Natural killer cell (primary cell): Measurements from ENCODE around the gene KCNQ1OT1. TPM values are rescaled to one million over a fixed set of nuclear protein-coding genes. Genes with fewer than 3 reads are reported as not detected.

Experiments
- ATAC-seq, 3 donors: fragments of 150-1000 bp in 2 of 3; fragments of 200-7000 bp in 1 of 3; cut with Tn5 transposase; 1 replicate in 1 of 3; 2 replicates in 2 of 3; pipeline ENCODE4 v1.10.0; 2021; ENCODE audit warnings: mild to moderate bottlenecking in 2 of 3, moderate library complexity in 2 of 3
- DNase-seq, 2 donors: peaks; one replicate each; pipeline versions ENCODE4 v3.0.0 to v3.0.0-alpha.2; 2013 to 2021; ENCODE audit warnings: mixed read lengths in 1 of 2
- H3K27ac ChIP-seq: one replicate; pipeline ENCODE4 v1.5.1; 2013; ENCODE audit warnings: mild to moderate bottlenecking, low read length
- H3K27me3 ChIP-seq: one replicate; pipeline ENCODE4 v1.6.1; 2013; ENCODE audit warnings: low read length; ENCODE audit not compliant: control insufficient read depth, insufficient read depth
- H3K36me3 ChIP-seq: one replicate; pipeline ENCODE4 v1.6.1; 2013; ENCODE audit warnings: low read length; ENCODE audit not compliant: control insufficient read depth, insufficient read depth
- H3K4me1 ChIP-seq: one replicate; pipeline ENCODE4 v1.6.1; 2013; ENCODE audit warnings: low read length; ENCODE audit not compliant: control insufficient read depth, insufficient read depth
- H3K4me3 ChIP-seq: one replicate; pipeline ENCODE4 v1.5.1; 2013; ENCODE audit warnings: low read length
- H3K9me3 ChIP-seq: one replicate; pipeline ENCODE4 v1.6.1; 2013; ENCODE audit warnings: low read length; ENCODE audit not compliant: control insufficient read depth, insufficient read depth
- H3K27ac Mint-ChIP-seq, 2 donors: one replicate each; pipeline ENCODE4 v1.8.0; 2022; ENCODE audit warnings: mild to moderate bottlenecking in 2 of 2, mixed read lengths in 2 of 2, moderate library complexity in 1 of 2
- H3K27me3 Mint-ChIP-seq, 2 donors: one replicate each; pipeline ENCODE4 v1.8.0; 2022; ENCODE audit warnings: low read depth in 2 of 2, mixed read lengths in 2 of 2
- H3K36me3 Mint-ChIP-seq: one replicate; pipeline ENCODE4 v1.8.0; 2022; ENCODE audit warnings: mixed read lengths
- H3K4me1 Mint-ChIP-seq, 2 donors: one replicate each; pipeline ENCODE4 v1.8.0; 2022; ENCODE audit warnings: mixed read lengths in 2 of 2
- H3K4me3 Mint-ChIP-seq: one replicate; pipeline ENCODE4 v1.8.0; 2022; ENCODE audit warnings: mild to moderate bottlenecking, moderate library complexity, mixed read lengths
- H3K9me3 Mint-ChIP-seq, 2 donors: one replicate each; pipeline ENCODE4 v1.8.0; 2022; ENCODE audit warnings: mixed read lengths in 2 of 2
- WGBS: methylation state at CpG from one replicate; pipeline ENCODE4 v1.1.7; 2013; ENCODE audit warnings: missing lambda C conversion rate; ENCODE audit not compliant: insufficient coverage; 5-methylcytosine and 5-hydroxymethylcytosine counted together
- intact Hi-C: fragments of 100-400 bp; cut with micrococcal nuclease; formaldehyde crosslinking; loops from one replicate; pipeline ENCODE4 v1.14.2; 2022
- total RNA-seq, 4 donors: library from RNA; stranded (reverse); fragments of 120-200 nt in 1 of 4; gene quantifications; one replicate each; pipeline versions ENCODE4 v1.2.3 to v1.2.4, GENCODE V29; 2013 to 2022
- TF ChIP-seq, protein P1 (sequence below): fragments of 200-600 bp; IDR thresholded peaks from one replicate; pipeline ENCODE4 v1.8.0; 2022; ENCODE audit warnings: antibody characterized with exemption

The KCNQ1OT1 gene
- total RNA-seq, 3 donors from 2014 or later (not counting 1 experiment from before 2014, with no cell fraction given) = 0.72 to 0.78 (median 0.75) TPM

DNA sequence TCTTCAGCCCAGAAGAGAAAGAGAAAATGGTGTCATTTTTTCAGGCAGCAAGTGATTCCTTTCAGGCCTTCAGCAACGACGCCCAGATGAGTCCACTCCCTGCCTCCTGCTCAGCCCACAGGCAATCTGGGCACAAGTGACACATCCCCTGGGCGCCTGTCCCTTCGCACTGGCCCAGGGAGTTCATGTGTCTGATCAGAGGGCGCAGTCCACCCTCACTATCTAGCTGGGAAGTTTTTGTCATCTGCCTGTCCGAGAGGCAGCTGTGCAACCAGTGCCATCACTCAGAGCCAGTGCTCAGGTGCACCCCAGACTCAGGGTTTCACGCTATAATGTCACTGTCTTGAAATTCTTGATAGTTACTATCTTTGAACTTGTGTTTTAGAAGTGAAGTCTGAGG is 1.4 kb upstream of the KCNQ1OT1 start:
- peaks cover 14% of the 10 kb centered on the region for H3K4me1 ChIP-seq
- Mint-ChIP-seq H3K4me3 (peak overlapping the region; percentile 17), H3K4me1 (peaks cover 0 to 11% of the 10 kb centered on the region in 2 donors), H3K36me3 (no peaks in the 10 kb centered on the region), H3K9me3 (no peaks in the 10 kb centered on the region), H3K27ac (peak overlapping the region in 1 of 2 donors; percentile 29), H3K27me3 (peaks cover 0 to 13% of the 10 kb centered on the region in 2 donors)
- DNase-seq = no peak
- 92% methylated on average over 7 of the region's 7 CpGs for WGBS
- H3K27ac ChIP-seq = no peak overlapping the region
- H3K4me3 ChIP-seq = no peak overlapping the region
- H3K27me3 ChIP-seq = peaks cover 2% of the 10 kb centered on the region
- no peaks in the 10 kb centered on the region for H3K9me3 ChIP-seq
- H3K36me3 ChIP-seq = no peaks in the 10 kb centered on the region
- no peak for ATAC-seq
- TF ChIP-seq, protein P1, sequence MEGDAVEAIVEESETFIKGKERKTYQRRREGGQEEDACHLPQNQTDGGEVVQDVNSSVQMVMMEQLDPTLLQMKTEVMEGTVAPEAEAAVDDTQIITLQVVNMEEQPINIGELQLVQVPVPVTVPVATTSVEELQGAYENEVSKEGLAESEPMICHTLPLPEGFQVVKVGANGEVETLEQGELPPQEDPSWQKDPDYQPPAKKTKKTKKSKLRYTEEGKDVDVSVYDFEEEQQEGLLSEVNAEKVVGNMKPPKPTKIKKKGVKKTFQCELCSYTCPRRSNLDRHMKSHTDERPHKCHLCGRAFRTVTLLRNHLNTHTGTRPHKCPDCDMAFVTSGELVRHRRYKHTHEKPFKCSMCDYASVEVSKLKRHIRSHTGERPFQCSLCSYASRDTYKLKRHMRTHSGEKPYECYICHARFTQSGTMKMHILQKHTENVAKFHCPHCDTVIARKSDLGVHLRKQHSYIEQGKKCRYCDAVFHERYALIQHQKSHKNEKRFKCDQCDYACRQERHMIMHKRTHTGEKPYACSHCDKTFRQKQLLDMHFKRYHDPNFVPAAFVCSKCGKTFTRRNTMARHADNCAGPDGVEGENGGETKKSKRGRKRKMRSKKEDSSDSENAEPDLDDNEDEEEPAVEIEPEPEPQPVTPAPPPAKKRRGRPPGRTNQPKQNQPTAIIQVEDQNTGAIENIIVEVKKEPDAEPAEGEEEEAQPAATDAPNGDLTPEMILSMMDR = no peak
- intact Hi-C loops = no loop called here

DNA sequence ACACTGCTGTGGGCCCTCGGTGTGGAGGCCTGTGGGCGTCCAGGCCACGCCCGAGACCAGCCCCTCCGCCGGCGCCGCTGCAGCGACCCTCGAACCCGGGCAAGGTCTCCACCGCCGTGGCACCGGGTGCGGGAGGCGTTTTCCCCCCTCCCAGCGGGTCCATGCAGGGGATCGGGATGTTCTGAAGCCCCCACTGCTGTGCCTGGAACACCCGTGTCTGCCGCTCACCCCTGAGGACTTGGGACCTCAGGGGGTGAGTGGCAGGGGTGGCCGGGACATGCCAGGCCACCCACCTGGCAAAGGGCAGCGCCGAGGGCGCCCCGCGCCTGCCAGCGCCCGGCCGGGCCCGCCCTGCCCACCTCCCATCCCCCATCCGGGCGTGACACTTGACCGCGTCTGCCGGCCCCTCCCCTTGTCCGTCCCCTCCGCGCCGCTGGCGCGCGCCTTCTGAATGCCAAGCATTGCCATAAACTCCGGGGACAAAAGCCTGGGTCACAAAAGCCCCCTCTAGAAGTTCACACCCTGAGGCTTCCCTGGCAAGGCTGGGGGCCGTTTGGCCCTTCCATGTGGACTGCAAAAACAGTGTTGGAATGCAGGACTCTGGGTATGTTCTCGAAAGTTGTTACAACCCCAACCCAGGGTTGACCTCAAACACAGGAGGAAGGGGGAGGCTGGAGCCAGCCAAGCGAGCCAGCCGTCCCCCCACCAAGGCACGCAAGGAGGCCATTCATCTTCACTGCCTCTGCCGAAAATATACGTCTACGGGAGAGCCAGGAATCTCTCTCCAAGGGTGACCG is 819 bp upstream of the KCNQ1OT1 start:
- peak overlapping the region in 1 of 2 donors; percentile 84 for H3K27ac Mint-ChIP-seq
- DNase-seq = peak in 1 of 2 donors; percentile 38
- H3K27me3 Mint-ChIP-seq = peaks cover 0 to 13% of the 10 kb centered on the region in 2 donors

DNA sequence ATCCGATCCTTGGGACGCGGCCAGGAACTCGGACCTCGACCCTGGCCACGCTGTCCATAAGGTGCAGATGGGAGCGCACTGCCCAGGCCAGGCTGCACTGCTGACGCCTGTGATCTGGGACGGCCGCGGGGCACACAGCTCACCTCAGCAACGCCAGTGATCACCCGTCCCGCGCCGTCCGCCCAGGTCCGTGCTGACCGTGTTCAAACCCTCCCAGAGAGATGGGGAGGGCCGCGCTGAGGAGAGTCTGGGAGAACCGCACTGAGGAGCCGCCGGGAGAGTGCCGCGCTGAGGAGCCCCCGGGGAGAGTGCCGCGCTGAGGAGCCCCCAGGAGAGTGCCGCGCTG is 636 bp downstream of the KCNQ1OT1 start:
- peaks cover 2% of the 10 kb centered on the region for H3K27me3 ChIP-seq
- H3K9me3 ChIP-seq = no peaks in the 10 kb centered on the region
- Mint-ChIP-seq H3K27me3 (peaks cover 0 to 13% of the 10 kb centered on the region in 2 donors), H3K27ac (peak overlapping the region; percentile 8 to 84), H3K36me3 (no peaks in the 10 kb centered on the region), H3K4me3 (peak overlapping the region; percentile 91), H3K4me1 (peaks cover 0 to 11% of the 10 kb centered on the region in 2 donors), H3K9me3 (no peaks in the 10 kb centered on the region)
- peak overlapping the region; percentile 74 for H3K4me3 ChIP-seq
- WGBS = 51% methylated on average over 31 of the region's 31 CpGs
- peaks cover 14% of the 10 kb centered on the region for H3K4me1 ChIP-seq
- H3K27ac ChIP-seq = no peak overlapping the region
- intact Hi-C loops = no loop called here
- H3K36me3 ChIP-seq = no peaks in the 10 kb centered on the region
- DNase-seq = no peak
- TF ChIP-seq, protein P1 = no peak
- ATAC-seq = peak in 1 of 3 donors; percentile 0

More for the DNA sequence above, 819 bp upstream of the KCNQ1OT1 start:
- Histone ChIP-seq H3K27ac (peak overlapping the region; percentile 76), H3K36me3 (no peaks in the 10 kb centered on the region), H3K4me3 (peak overlapping the region; percentile 42), H3K27me3 (peaks cover 2% of the 10 kb centered on the region), H3K9me3 (no peaks in the 10 kb centered on the region), H3K4me1 (peaks cover 14% of the 10 kb centered on the region)
- WGBS = 42% methylated on average over 52 of the region's 52 CpGs
- intact Hi-C loops = no loop called here
- Mint-ChIP-seq H3K9me3 (no peaks in the 10 kb centered on the region), H3K4me3 (peak overlapping the region; percentile 83), H3K4me1 (peaks cover 0 to 11% of the 10 kb centered on the region in 2 donors), H3K36me3 (no peaks in the 10 kb centered on the region)
- TF ChIP-seq, protein P1 = no peak
- ATAC-seq = no peak
